ENCODE results near the gene DPP10.

DNA sequence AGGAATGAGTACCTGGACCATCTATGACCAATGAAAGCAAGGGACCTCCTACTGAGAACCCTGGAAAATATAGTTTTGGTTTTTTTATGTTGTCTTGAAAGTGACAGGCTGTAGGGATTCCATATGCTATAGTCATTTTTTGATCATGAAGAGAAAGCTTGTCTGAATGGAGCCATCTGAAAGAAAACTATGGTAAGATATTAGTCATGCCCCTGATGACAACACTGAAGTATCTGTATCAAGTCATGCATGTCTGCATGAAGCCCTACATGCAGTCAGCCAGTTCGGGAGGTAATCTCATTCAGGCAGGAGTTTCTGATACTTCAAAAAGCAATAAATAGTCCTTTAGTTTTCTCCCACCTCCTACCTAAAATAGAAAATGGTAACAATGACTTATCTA is 1042.0 kb downstream of the DPP10 start:
- TF ChIP-seq, protein P1, sequence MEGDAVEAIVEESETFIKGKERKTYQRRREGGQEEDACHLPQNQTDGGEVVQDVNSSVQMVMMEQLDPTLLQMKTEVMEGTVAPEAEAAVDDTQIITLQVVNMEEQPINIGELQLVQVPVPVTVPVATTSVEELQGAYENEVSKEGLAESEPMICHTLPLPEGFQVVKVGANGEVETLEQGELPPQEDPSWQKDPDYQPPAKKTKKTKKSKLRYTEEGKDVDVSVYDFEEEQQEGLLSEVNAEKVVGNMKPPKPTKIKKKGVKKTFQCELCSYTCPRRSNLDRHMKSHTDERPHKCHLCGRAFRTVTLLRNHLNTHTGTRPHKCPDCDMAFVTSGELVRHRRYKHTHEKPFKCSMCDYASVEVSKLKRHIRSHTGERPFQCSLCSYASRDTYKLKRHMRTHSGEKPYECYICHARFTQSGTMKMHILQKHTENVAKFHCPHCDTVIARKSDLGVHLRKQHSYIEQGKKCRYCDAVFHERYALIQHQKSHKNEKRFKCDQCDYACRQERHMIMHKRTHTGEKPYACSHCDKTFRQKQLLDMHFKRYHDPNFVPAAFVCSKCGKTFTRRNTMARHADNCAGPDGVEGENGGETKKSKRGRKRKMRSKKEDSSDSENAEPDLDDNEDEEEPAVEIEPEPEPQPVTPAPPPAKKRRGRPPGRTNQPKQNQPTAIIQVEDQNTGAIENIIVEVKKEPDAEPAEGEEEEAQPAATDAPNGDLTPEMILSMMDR (IDR thresholded peaks at IDR 0.05; ENCODE audit: borderline replicate concordance, extremely low read depth, low read length, poor library complexity, severe bottlenecking), result no peak
- TF ChIP-seq EZH2 (IDR thresholded peaks at IDR 0.05; ENCODE audit: borderline replicate concordance, low read depth, low read length, severe bottlenecking), result no peak

All from DND-41 (cell line).